Measurements from ENCODE around the gene GCSAML.

Gene GCSAML

GRCh38 chr1:247561711-247562110 is 12.8 kb downstream of the GCSAML start:
- no peaks in the 10 kb centered on the region for H3K9me3 ChIP-seq (ENCODE audit: control insufficient read depth, insufficient read depth, low read depth, low read length)
- H3K27ac ChIP-seq (ENCODE audit: extremely low read depth, low read depth, low read length), result no peak overlapping the region
- H3K4me3 ChIP-seq (ENCODE audit: low read depth, low read length), result no peak overlapping the region
- no peaks in the 10 kb centered on the region for H3K4me1 ChIP-seq (ENCODE audit: control insufficient read depth, insufficient read depth, low read length)
- ChIA-PET POLR2A (no interaction called here), CTCF (no interaction called here)
- TF ChIP-seq ZNF513 (tag by site-specific recombination; IDR thresholded peaks at IDR 0.05) (no peak), HOXA7 (CRISPR knock-in tag; IDR thresholded peaks at IDR 0.05; ENCODE audit: borderline replicate concordance) (no peak), ZNF561 (tag by site-specific recombination; IDR thresholded peaks at IDR 0.05; ENCODE audit: borderline replicate concordance) (no peak), KLF7 (tag by site-specific recombination; IDR thresholded peaks at IDR 0.05; ENCODE audit: borderline replicate concordance) (no peak), KLF17 (tag by site-specific recombination; IDR thresholded peaks at IDR 0.05) (no peak), ZNF16 (tag by site-specific recombination; IDR thresholded peaks at IDR 0.05; ENCODE audit: low read depth) (no peak), ZNF658 (tag by site-specific recombination; IDR thresholded peaks at IDR 0.05) (no peak), TSHZ1 (tag by site-specific recombination; IDR thresholded peaks at IDR 0.05; ENCODE audit: borderline replicate concordance) (no peak), ZNF350 (tag by site-specific recombination; IDR thresholded peaks at IDR 0.05) (no peak), ZNF184 (tag by site-specific recombination; IDR thresholded peaks at IDR 0.05) (no peak)
- H3K36me3 ChIP-seq (ENCODE audit: control insufficient read depth in 2 of 2, insufficient read depth in 1 of 2, low read length in 2 of 2), result no peaks in the 10 kb centered on the region

- Histone ChIP-seq H3K9me3 (ENCODE audit: control insufficient read depth, insufficient read depth, low read depth, low read length) (no peaks in the 10 kb centered on the region), H3K4me1 (ENCODE audit: control insufficient read depth, insufficient read depth, low read length) (no peaks in the 10 kb centered on the region)
- POLR2A ChIA-PET, result no interaction called here
Measured at GRCh38 chr1:247562198-247562597, 13.3 kb downstream of the GCSAML start.

DNA sequence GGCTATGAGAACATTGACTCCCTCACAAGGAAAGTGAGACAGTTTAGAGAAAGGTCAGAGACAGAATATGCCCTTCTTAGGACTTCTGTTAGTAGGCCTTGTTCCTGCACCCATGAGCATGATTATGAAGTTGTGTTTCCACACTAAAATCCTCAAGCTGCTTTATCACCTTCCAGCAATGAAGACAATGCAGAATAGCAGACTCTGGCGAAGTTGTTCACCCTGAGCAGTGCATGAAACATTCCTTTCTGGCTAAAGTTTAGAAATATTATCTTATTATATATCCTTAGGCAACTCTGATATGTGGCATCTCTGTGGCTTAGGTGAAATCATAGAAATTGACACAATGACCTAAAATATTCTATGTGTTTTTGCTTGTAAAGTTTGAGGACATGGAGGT is 25.3 kb downstream of the GCSAML start:
- POLR2A ChIA-PET, result no interaction called here
- Histone ChIP-seq H3K4me1 (ENCODE audit: control insufficient read depth, insufficient read depth, low read length) (no peaks in the 10 kb centered on the region), H3K9me3 (ENCODE audit: control insufficient read depth, insufficient read depth, low read depth, low read length) (no peaks in the 10 kb centered on the region), H3K36me3 (ENCODE audit: control insufficient read depth in 2 of 2, insufficient read depth in 1 of 2, low read length in 2 of 2) (no peaks in the 10 kb centered on the region), H3K4me3 (ENCODE audit: low read depth, low read length) (no peak overlapping the region), H3K27ac (ENCODE audit: extremely low read depth, low read depth, low read length) (no peak overlapping the region)
- CTCF ChIA-PET, result no interaction called here
- TF ChIP-seq ZNF394 (tag by site-specific recombination; IDR thresholded peaks at IDR 0.05; ENCODE audit: borderline replicate concordance) (no peak), ZNF645 (tag by site-specific recombination; IDR thresholded peaks at IDR 0.05) (no peak), HOXD13 (CRISPR knock-in tag; IDR thresholded peaks at IDR 0.05; ENCODE audit: borderline replicate concordance) (no peak), ZBTB17 (tag by site-specific recombination; IDR thresholded peaks at IDR 0.05) (no peak), ZBTB48 (tag by site-specific recombination; IDR thresholded peaks at IDR 0.05) (no peak)
- TF ChIP-seq, protein P1, sequence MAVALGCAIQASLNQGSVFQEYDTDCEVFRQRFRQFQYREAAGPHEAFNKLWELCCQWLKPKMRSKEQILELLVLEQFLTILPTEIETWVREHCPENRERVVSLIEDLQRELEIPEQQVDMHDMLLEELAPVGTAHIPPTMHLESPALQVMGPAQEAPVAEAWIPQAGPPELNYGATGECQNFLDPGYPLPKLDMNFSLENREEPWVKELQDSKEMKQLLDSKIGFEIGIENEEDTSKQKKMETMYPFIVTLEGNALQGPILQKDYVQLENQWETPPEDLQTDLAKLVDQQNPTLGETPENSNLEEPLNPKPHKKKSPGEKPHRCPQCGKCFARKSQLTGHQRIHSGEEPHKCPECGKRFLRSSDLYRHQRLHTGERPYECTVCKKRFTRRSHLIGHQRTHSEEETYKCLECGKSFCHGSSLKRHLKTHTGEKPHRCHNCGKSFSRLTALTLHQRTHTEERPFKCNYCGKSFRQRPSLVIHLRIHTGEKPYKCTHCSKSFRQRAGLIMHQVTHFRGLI (tag by site-specific recombination; IDR thresholded peaks at IDR 0.05), result no peak

More at GRCh38 chr1:247562198-247562597, 13.3 kb downstream of the GCSAML start:
- no peak overlapping the region for H3K4me3 ChIP-seq (ENCODE audit: low read depth, low read length)
- CTCF ChIA-PET, result no interaction called here
- TF ChIP-seq ZNF707 (tag by site-specific recombination; IDR thresholded peaks at IDR 0.05), result no peak
- TF ChIP-seq, protein P2, sequence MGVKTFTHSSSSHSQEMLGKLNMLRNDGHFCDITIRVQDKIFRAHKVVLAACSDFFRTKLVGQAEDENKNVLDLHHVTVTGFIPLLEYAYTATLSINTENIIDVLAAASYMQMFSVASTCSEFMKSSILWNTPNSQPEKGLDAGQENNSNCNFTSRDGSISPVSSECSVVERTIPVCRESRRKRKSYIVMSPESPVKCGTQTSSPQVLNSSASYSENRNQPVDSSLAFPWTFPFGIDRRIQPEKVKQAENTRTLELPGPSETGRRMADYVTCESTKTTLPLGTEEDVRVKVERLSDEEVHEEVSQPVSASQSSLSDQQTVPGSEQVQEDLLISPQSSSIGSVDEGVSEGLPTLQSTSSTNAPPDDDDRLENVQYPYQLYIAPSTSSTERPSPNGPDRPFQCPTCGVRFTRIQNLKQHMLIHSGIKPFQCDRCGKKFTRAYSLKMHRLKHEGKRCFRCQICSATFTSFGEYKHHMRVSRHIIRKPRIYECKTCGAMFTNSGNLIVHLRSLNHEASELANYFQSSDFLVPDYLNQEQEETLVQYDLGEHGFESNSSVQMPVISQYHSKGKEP (tag by site-specific recombination; IDR thresholded peaks at IDR 0.05), result no peak
- no peaks in the 10 kb centered on the region for H3K36me3 ChIP-seq (ENCODE audit: control insufficient read depth in 2 of 2, insufficient read depth in 1 of 2, low read length in 2 of 2)
- H3K27ac ChIP-seq (ENCODE audit: extremely low read depth, low read depth, low read length), result no peak overlapping the region

Data from HEK293 (cell line).